Subcutaneous adipose tissue (tissue), 4 donors: ENCODE data around the gene EIF5. TPM values are rescaled to one million over a fixed set of nuclear protein-coding genes. Genes with fewer than 3 reads are reported as not detected.

ENCODE experiments used
- CTCF ChIP-seq: fragments of 450-650 bp; IDR thresholded peaks from one replicate; pipeline ENCODE4 v1.5.1; 2016; ENCODE audit warnings: low read depth, mild to moderate bottlenecking, control low read depth, antibody characterized with exemption, moderate library complexity
- total RNA-seq, 4 donors: library from RNA; depleted of rRNA; stranded (reverse); fragments of >200 nt; gene quantifications; one replicate each; pipeline ENCODE4 v1.1.0, GENCODE V29; 2016

The EIF5 gene
- total RNA-seq, 4 donors from 2014 or later, result 124 to 353 (median 137) TPM

- TF ChIP-seq CTCF, result no peak
These were observed 43.5 kb upstream of the EIF5 start for GRCh38 chr14:103290494-103290893.

- TF ChIP-seq CTCF, result no peak
These were observed 43.1 kb upstream of the EIF5 start for GRCh38 chr14:103290961-103291360.

GRCh38 chr14:103292426-103293374 lies 41.3 kb upstream of the EIF5 start:
- TF ChIP-seq CTCF, result no peak

- TF ChIP-seq CTCF, result no peak
These were observed 40.6 kb upstream of the EIF5 start for GRCh38 chr14:103293465-103293864.

- TF ChIP-seq CTCF, result no peak
These were observed 39.9 kb upstream of the EIF5 start for GRCh38 chr14:103294091-103294490.

- no peak for TF ChIP-seq CTCF
These were observed 38.0 kb upstream of the EIF5 start for GRCh38 chr14:103296007-103296406.

- TF ChIP-seq CTCF, result no peak
These were observed 37.0 kb upstream of the EIF5 start for GRCh38 chr14:103296987-103297386.
